Thyroid gland (tissue), 4 donors: ENCODE measurements around the gene ADAM8. TPM values are rescaled to one million over a fixed set of nuclear protein-coding genes. Genes with fewer than 3 reads are reported as not detected.

Experiments
- DNase-seq, 2 donors: peaks; one replicate each; pipeline ENCODE4 v3.0.0-alpha.2; 2019
- H3K27ac ChIP-seq, 3 donors: fragments of 200-600 bp; sonication (generic); 1 replicate in 2 of 3; 2 replicates in 1 of 3; pipeline ENCODE4 v1.5.1; 2016 to 2019; ENCODE audit warnings: mild to moderate bottlenecking in 1 of 3, moderate library complexity in 1 of 3
- H3K27me3 ChIP-seq: fragments of 200-600 bp; sonication (generic); one replicate; pipeline ENCODE4 v1.5.1; 2019
- H3K36me3 ChIP-seq, 2 donors: fragments of 200-600 bp; sonication (generic); one replicate each; pipeline ENCODE4 v1.5.1; 2016 to 2019
- H3K4me1 ChIP-seq, 2 donors: fragments of 200-600 bp; sonication (generic); one replicate each; pipeline ENCODE4 v1.5.1; 2017 to 2019
- H3K4me3 ChIP-seq, 3 donors: fragments of 200-600 bp; sonication (generic); replicated peaks in 1 of 3; 1 replicate in 2 of 3; 2 replicates in 1 of 3; pipeline ENCODE4 v1.5.1; 2016; ENCODE audit warnings: mild to moderate bottlenecking in 1 of 3
- H3K9me3 ChIP-seq: fragments of 200-600 bp; sonication (generic); one replicate; pipeline ENCODE4 v1.5.1; 2017
- POLR2A ChIP-seq, 2 donors: fragments of 450-650 bp; IDR thresholded peaks; one replicate each; pipeline ENCODE4 v1.6.1; 2017; ENCODE audit warnings: antibody characterized with exemption in 2 of 2, mild to moderate bottlenecking in 2 of 2, moderate library complexity in 1 of 2
- WGBS, 2 donors: methylation state at CpG; one replicate each; pipeline ENCODE4 v1.1.5; 2017; 5-methylcytosine and 5-hydroxymethylcytosine counted together
- intact Hi-C: fragments of 100-400 bp; cut with DNase I; formaldehyde crosslinking; loops from one replicate; pipeline ENCODE4 v1.15.1; 2023
- total RNA-seq, 4 donors: library from RNA; depleted of rRNA; stranded (reverse); fragments of >200 nt; gene quantifications; one replicate each; pipeline ENCODE4 v1.2.3, GENCODE V29; 2016
- TF ChIP-seq, protein P1 (sequence below), 6 experiments: fragments of 200-600 bp in 3 of 6; fragments of 450-650 bp in 3 of 6; sonication (generic) in 3 of 6; IDR thresholded peaks; one replicate each; pipeline ENCODE4 v1.5.1; 2016 to 2019; ENCODE audit warnings: antibody characterized with exemption in 6 of 6, mild to moderate bottlenecking in 2 of 6, inconsistent platforms in 1 of 6, moderate library complexity in 1 of 6

ADAM8 gene
- total RNA-seq, 4 donors from 2014 or later: 1.6 to 9.8 (median 2.6) TPM

DNA sequence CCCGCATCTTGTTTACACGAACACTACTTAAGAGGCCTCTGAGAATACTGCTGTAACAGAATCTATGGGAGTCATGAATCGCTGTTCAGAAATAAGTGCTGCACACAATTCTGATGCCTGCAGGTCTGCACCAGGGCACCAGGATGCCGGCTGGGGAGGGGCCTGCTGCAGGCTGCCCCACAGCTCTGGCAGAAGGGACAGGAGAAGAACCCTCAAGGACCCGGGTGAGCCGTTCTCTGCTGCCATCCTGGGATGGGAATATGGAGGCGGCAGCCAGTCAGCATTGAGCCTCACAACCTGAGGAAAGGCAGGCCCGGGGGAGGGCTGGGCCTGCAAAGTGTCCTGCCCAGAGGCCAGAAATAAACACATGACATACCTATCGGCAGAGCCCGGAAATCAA lies 20.8 kb upstream of the ADAM8 start:
- H3K27ac ChIP-seq: no peak overlapping the region
- H3K9me3 ChIP-seq: no peaks in the 10 kb centered on the region
- no peaks in the 10 kb centered on the region for H3K27me3 ChIP-seq
- 93 to 96% methylated on average over 10 of the region's 10 CpGs for WGBS, 2 donors
- intact Hi-C loops: no loop called here
- TF ChIP-seq, protein P1, sequence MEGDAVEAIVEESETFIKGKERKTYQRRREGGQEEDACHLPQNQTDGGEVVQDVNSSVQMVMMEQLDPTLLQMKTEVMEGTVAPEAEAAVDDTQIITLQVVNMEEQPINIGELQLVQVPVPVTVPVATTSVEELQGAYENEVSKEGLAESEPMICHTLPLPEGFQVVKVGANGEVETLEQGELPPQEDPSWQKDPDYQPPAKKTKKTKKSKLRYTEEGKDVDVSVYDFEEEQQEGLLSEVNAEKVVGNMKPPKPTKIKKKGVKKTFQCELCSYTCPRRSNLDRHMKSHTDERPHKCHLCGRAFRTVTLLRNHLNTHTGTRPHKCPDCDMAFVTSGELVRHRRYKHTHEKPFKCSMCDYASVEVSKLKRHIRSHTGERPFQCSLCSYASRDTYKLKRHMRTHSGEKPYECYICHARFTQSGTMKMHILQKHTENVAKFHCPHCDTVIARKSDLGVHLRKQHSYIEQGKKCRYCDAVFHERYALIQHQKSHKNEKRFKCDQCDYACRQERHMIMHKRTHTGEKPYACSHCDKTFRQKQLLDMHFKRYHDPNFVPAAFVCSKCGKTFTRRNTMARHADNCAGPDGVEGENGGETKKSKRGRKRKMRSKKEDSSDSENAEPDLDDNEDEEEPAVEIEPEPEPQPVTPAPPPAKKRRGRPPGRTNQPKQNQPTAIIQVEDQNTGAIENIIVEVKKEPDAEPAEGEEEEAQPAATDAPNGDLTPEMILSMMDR (IDR thresholded peaks at IDR 0.05): no peak
- no peak for TF ChIP-seq POLR2A (IDR thresholded peaks at IDR 0.05)
- no peaks in the 10 kb centered on the region for H3K4me1 ChIP-seq
- DNase-seq: no peak
- no peak overlapping the region for H3K4me3 ChIP-seq
- H3K36me3 ChIP-seq: peaks cover 75 to 83% of the 10 kb centered on the region in 2 donors

DNA sequence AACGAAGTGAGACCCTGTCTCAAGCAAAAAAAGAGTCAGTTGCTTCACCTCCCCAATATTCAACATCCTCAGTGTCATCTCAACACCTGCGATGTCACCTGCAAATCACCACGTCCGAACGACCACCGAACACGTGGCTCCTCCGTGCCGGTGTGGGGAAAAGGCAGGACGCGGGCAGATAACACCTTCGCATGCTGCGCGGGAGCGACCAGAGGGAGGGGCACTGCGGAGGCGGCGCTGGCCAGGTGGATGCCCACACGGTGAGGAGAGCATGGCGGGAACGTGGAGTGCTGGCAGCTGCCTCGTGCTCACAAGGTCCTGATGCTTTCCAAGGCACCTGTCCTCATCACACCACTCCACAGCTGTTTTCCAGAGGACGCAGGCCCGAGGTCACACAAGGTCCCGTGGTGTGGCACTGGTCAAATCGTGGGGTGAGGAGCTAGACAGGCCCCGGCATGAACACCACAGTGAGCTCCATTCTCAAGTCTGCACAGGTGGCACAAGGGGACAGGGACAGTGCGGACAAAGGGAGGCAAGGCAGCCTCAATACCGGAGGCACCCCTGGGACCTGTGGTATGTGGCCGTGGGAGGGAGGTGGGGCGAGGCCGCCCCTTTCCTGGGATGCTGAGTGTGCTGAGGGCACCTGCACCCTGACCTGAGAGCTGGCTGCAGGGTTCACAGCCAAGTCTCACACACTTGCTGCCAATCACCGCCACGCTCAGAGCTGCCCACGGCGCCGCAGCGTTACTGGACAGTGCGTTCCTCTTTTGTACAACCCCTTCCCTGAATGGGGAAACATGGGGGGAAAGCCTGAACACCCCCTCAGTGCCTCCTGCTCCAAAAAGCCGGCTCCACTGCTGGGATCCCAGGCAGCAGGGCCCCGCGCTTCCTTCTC lies 19.0 kb upstream of the ADAM8 start:
- TF ChIP-seq POLR2A (IDR thresholded peaks at IDR 0.05): no peak
- TF ChIP-seq, protein P1 (IDR thresholded peaks at IDR 0.05): no peak
- no peak overlapping the region for H3K4me3 ChIP-seq
- DNase-seq: no peak
- peaks cover 80 to 82% of the 10 kb centered on the region in 2 donors for H3K36me3 ChIP-seq
- WGBS, 2 donors: 95 to 96% methylated on average over 41 to 42 of the region's 42 CpGs
- H3K4me1 ChIP-seq: no peaks in the 10 kb centered on the region
- H3K27ac ChIP-seq: no peak overlapping the region
- no peaks in the 10 kb centered on the region for H3K9me3 ChIP-seq
- intact Hi-C loops: no loop called here
- no peaks in the 10 kb centered on the region for H3K27me3 ChIP-seq

DNA sequence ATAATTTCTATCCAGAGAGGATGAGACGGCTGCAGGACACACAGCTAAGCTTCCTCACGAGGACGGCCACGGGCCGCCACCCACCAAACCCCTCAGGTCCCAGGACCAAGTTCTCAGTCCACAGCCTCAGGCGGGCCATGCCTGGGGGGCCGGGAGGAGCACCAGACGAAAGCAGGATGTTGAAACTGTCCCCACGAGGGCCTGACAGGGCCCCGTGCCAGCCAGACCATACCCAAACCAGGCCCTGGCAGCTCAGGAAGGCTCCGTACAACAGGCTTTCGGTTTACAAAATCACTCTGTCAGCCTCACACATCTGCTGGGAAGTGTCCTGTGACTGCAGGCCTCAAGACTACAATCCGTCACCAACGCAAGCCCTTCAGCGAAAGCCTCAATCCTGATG lies 17.5 kb upstream of the ADAM8 start:
- H3K27ac ChIP-seq: no peak overlapping the region
- intact Hi-C loops: no loop called here
- TF ChIP-seq, protein P1 (IDR thresholded peaks at IDR 0.05): no peak
- TF ChIP-seq POLR2A (IDR thresholded peaks at IDR 0.05): no peak
- no peak for DNase-seq
- H3K4me1 ChIP-seq: no peaks in the 10 kb centered on the region
- H3K9me3 ChIP-seq: no peaks in the 10 kb centered on the region
- WGBS, 2 donors: 93% methylated on average over 15 of the region's 15 CpGs
- peaks cover 72 to 83% of the 10 kb centered on the region in 2 donors for H3K36me3 ChIP-seq
- no peaks in the 10 kb centered on the region for H3K27me3 ChIP-seq
- H3K4me3 ChIP-seq: no peak overlapping the region

DNA sequence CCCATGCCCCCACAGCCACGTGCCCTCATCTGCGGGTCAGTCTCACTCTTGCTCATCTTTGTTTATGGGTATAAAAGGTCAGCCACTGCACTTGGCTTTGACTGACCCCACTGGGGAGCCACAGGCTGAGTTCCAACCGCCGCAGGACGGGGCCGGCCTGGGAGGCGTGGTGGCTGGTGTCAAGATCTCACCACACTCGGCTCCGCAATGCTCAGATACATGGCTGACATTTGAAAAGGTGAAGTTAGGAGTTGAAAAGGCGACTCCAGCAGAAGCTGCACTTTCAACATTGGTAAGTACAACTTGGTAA lies 17.1 kb upstream of the ADAM8 start:
- Histone ChIP-seq H3K27me3 (no peaks in the 10 kb centered on the region), H3K4me1 (no peaks in the 10 kb centered on the region), H3K36me3 (peaks cover 71 to 83% of the 10 kb centered on the region in 2 donors), H3K4me3 (no peak overlapping the region), H3K27ac (no peak overlapping the region), H3K9me3 (no peaks in the 10 kb centered on the region)
- intact Hi-C loops: no loop called here
- no peak for DNase-seq
- TF ChIP-seq, protein P1 (IDR thresholded peaks at IDR 0.05): no peak
- no peak for TF ChIP-seq POLR2A (IDR thresholded peaks at IDR 0.05)
- 94 to 95% methylated on average over 10 of the region's 10 CpGs for WGBS, 2 donors
